ENCODE measurements around the gene S100A10.

The S100A10 gene

GRCh38 chr1:151972542-151973248, 21.0 kb downstream of the S100A10 start:
- H4K20me1 ChIP-seq (ENCODE audit: insufficient read depth): no peaks in the 10 kb centered on the region
- no peak overlapping the region for H3K4me2 ChIP-seq
- peaks cover 11% of the 10 kb centered on the region for H3K4me1 ChIP-seq (ENCODE audit: low read depth, poor library complexity, severe bottlenecking)
- no peak overlapping the region for H2AFZ ChIP-seq (ENCODE audit: low read depth)
- no peak for TF ChIP-seq CTCF (conservative IDR thresholded peaks at IDR 0.05; ENCODE audit: low read depth, low read length)
- H3K27ac ChIP-seq: no peak overlapping the region
- no peaks in the 10 kb centered on the region for H3K27me3 ChIP-seq (ENCODE audit: insufficient read depth, low read depth)
- H3K79me2 ChIP-seq (ENCODE audit: insufficient read depth, low read depth): no peaks in the 10 kb centered on the region
- no peak overlapping the region for H3K9ac ChIP-seq
- H3K4me3 ChIP-seq (IDR thresholded peaks at IDR 0.05; ENCODE audit: insufficient read depth, low read depth, low read length): no peak overlapping the region
- H3K36me3 ChIP-seq (ENCODE audit: insufficient read depth): no peaks in the 10 kb centered on the region

- Histone ChIP-seq H4K20me1 (ENCODE audit: insufficient read depth) (no peaks in the 10 kb centered on the region), H3K4me3 (IDR thresholded peaks at IDR 0.05; ENCODE audit: insufficient read depth, low read depth, low read length) (no peak overlapping the region), H3K79me2 (ENCODE audit: insufficient read depth, low read depth) (no peaks in the 10 kb centered on the region), H3K36me3 (ENCODE audit: insufficient read depth) (no peaks in the 10 kb centered on the region), H3K4me1 (ENCODE audit: low read depth, poor library complexity, severe bottlenecking) (peaks cover 13% of the 10 kb centered on the region), H3K27ac (no peak overlapping the region), H2AFZ (ENCODE audit: low read depth) (no peak overlapping the region), H3K9ac (no peak overlapping the region), H3K4me2 (no peak overlapping the region), H3K27me3 (ENCODE audit: insufficient read depth, low read depth) (no peaks in the 10 kb centered on the region)
- TF ChIP-seq CTCF (conservative IDR thresholded peaks at IDR 0.05; ENCODE audit: low read depth, low read length): no peak
Measured at GRCh38 chr1:151970626-151971025, 23.0 kb downstream of the S100A10 start.

- Histone ChIP-seq H3K79me2 (ENCODE audit: insufficient read depth, low read depth) (no peaks in the 10 kb centered on the region), H4K20me1 (ENCODE audit: insufficient read depth) (no peaks in the 10 kb centered on the region), H3K4me3 (IDR thresholded peaks at IDR 0.05; ENCODE audit: insufficient read depth, low read depth, low read length) (no peak overlapping the region), H3K4me1 (ENCODE audit: low read depth, poor library complexity, severe bottlenecking) (peaks cover 13% of the 10 kb centered on the region), H3K36me3 (ENCODE audit: insufficient read depth) (no peaks in the 10 kb centered on the region), H3K4me2 (no peak overlapping the region), H3K27ac (no peak overlapping the region), H3K27me3 (ENCODE audit: insufficient read depth, low read depth) (no peaks in the 10 kb centered on the region), H3K9ac (no peak overlapping the region), H2AFZ (ENCODE audit: low read depth) (no peak overlapping the region)
- no peak for TF ChIP-seq CTCF (conservative IDR thresholded peaks at IDR 0.05; ENCODE audit: low read depth, low read length)
Measured at GRCh38 chr1:151970128-151970527, 23.5 kb downstream of the S100A10 start.

GRCh38 chr1:151968791-151969399, 24.8 kb downstream of the S100A10 start:
- Histone ChIP-seq H4K20me1 (ENCODE audit: insufficient read depth) (no peaks in the 10 kb centered on the region), H3K27ac (no peak overlapping the region), H3K79me2 (ENCODE audit: insufficient read depth, low read depth) (no peaks in the 10 kb centered on the region), H3K4me3 (IDR thresholded peaks at IDR 0.05; ENCODE audit: insufficient read depth, low read depth, low read length) (no peak overlapping the region), H3K9ac (no peak overlapping the region), H2AFZ (ENCODE audit: low read depth) (no peak overlapping the region), H3K36me3 (ENCODE audit: insufficient read depth) (no peaks in the 10 kb centered on the region), H3K4me1 (ENCODE audit: low read depth, poor library complexity, severe bottlenecking) (peaks cover 13% of the 10 kb centered on the region), H3K4me2 (no peak overlapping the region), H3K27me3 (ENCODE audit: insufficient read depth, low read depth) (no peaks in the 10 kb centered on the region)
- no peak for TF ChIP-seq CTCF (conservative IDR thresholded peaks at IDR 0.05; ENCODE audit: low read depth, low read length)

Measured in KMS-11 (cell line).